PFSK-1 (cell line): ENCODE data around the gene XRRA1.

ENCODE experiments used
- FOXP2 ChIP-seq: optimal IDR thresholded peaks from 2 replicates; pipeline ENCODE3; 2011; ENCODE audit warnings: borderline replicate concordance, control low read depth, inconsistent platforms; ENCODE audit not compliant: insufficient read depth; ENCODE audit errors: extremely low read length, extremely low read depth
- POLR2AphosphoS5 ChIP-seq: IDR thresholded peaks from 2 replicates; pipeline ENCODE4 v1.6.1; 2012; ENCODE audit warnings: low read depth, mild to moderate bottlenecking, control low read depth, low read length, moderate library complexity
- SIN3A ChIP-seq: IDR thresholded peaks from 2 replicates; pipeline ENCODE4 v1.6.1; 2012; ENCODE audit warnings: mild to moderate bottlenecking, low read length, moderate library complexity, borderline replicate concordance; ENCODE audit not compliant: insufficient read depth

DNA sequence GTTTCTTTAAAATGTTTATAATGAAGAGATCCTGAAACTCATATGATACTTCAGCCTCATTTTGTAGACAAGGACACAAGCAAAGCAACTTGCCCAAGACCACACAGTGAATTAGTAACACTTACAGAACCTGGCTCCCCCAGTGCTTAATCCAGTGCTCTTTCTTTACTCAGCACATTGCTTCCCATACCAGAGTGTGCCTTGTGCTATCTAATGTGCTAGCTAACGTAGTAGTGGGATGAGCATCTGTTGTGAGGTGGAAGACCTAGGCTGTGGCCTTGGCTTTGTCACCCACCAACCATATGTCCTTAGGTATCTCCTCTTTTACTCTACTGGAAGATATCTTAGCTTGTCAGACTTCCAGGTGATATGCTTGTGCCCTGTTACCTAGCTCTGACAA, 5.3 kb upstream of the XRRA1 start:
- no peak for TF ChIP-seq POLR2AphosphoS5
- no peak for TF ChIP-seq SIN3A
- TF ChIP-seq FOXP2: no peak
